ENCODE results near the gene PHF13. TPM values are rescaled to one million over a fixed set of nuclear protein-coding genes. Genes with fewer than 3 reads are reported as not detected.
A peak's percentile ranks its signal among the peaks of the same experiment; 100 is the strongest.

PHF13 gene
- total and polyA plus RNA-seq, 9 of the 15 experiments (the other 6 are each of a cell fraction or from before 2014, with no cell fraction given): 1.8 to 36.1 (median 11.7) TPM

DNA sequence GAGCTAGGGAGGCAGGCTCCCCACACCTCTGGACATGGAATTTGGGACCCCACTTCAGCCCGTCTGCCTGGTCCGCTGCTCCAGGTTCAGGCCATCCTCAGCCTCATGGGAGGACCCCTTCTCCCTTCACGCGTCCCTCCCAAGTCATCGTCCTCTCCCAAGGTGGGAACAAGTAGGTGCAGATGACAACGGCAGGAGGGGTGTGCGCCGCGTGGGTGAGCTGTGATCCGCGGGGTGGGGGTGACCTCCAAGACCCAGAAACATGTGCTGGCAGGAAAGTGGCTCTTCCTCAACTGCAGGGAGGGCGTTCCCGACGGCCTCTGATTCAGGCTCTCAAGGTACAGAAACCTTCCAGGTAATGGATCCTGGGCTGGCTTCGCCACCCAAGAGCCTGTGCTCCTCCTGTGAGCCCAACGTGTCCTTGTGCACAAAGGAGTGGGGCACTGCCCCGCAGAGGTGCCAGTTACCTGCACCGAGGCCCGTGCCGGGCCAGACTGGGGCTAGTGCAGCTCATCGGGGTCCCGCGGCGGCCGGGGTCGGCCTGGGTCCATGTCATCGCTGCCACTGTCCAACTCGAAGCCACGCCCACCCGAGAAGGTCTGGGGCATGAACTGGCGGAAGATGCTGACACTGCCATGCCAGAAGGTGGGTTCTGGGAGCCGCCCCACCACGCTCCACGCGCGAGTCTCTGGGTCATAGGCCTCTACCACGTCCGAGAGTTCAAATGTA lies 20.5 kb upstream of the PHF13 start (continued):
- TF ChIP-seq SRSF7 (optimal IDR thresholded peaks at IDR 0.05; ENCODE audit: low read depth, low read length): no peak
- TF ChIP-seq NFIX (CRISPR knock-in tag; IDR thresholded peaks at IDR 0.05; ENCODE audit: low read depth): no peak
- TF ChIP-seq, protein P1, sequence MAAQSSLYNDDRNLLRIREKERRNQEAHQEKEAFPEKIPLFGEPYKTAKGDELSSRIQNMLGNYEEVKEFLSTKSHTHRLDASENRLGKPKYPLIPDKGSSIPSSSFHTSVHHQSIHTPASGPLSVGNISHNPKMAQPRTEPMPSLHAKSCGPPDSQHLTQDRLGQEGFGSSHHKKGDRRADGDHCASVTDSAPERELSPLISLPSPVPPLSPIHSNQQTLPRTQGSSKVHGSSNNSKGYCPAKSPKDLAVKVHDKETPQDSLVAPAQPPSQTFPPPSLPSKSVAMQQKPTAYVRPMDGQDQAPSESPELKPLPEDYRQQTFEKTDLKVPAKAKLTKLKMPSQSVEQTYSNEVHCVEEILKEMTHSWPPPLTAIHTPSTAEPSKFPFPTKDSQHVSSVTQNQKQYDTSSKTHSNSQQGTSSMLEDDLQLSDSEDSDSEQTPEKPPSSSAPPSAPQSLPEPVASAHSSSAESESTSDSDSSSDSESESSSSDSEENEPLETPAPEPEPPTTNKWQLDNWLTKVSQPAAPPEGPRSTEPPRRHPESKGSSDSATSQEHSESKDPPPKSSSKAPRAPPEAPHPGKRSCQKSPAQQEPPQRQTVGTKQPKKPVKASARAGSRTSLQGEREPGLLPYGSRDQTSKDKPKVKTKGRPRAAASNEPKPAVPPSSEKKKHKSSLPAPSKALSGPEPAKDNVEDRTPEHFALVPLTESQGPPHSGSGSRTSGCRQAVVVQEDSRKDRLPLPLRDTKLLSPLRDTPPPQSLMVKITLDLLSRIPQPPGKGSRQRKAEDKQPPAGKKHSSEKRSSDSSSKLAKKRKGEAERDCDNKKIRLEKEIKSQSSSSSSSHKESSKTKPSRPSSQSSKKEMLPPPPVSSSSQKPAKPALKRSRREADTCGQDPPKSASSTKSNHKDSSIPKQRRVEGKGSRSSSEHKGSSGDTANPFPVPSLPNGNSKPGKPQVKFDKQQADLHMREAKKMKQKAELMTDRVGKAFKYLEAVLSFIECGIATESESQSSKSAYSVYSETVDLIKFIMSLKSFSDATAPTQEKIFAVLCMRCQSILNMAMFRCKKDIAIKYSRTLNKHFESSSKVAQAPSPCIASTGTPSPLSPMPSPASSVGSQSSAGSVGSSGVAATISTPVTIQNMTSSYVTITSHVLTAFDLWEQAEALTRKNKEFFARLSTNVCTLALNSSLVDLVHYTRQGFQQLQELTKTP (IDR thresholded peaks at IDR 0.05; ENCODE audit: low read depth in 1 of 2, partially characterized antibody in 2 of 2): no peak
- TF ChIP-seq HNRNPK (IDR thresholded peaks at IDR 0.05; ENCODE audit: low read depth, low read length, poor library complexity, severe bottlenecking): no peak
- TF ChIP-seq RBFOX2 (IDR thresholded peaks at IDR 0.05; ENCODE audit: low read depth, low read length): peak; percentile 56
- TF ChIP-seq HDAC8 (tag; IDR thresholded peaks at IDR 0.05): no peak
- no peak for TF ChIP-seq TBP (optimal IDR thresholded peaks at IDR 0.05; ENCODE audit: low read depth, low read length)
- peak; percentile 69 for TF ChIP-seq POLR2G (IDR thresholded peaks at IDR 0.05; ENCODE audit: low read depth, low read length)
- no peak for TF ChIP-seq BCL6 (CRISPR knock-in tag; IDR thresholded peaks at IDR 0.05)
- no peak for TF ChIP-seq ZNF449 (CRISPR knock-in tag; IDR thresholded peaks at IDR 0.05)
- no peak for TF ChIP-seq XRCC3 (IDR thresholded peaks at IDR 0.05)
- TF ChIP-seq, protein P2, sequence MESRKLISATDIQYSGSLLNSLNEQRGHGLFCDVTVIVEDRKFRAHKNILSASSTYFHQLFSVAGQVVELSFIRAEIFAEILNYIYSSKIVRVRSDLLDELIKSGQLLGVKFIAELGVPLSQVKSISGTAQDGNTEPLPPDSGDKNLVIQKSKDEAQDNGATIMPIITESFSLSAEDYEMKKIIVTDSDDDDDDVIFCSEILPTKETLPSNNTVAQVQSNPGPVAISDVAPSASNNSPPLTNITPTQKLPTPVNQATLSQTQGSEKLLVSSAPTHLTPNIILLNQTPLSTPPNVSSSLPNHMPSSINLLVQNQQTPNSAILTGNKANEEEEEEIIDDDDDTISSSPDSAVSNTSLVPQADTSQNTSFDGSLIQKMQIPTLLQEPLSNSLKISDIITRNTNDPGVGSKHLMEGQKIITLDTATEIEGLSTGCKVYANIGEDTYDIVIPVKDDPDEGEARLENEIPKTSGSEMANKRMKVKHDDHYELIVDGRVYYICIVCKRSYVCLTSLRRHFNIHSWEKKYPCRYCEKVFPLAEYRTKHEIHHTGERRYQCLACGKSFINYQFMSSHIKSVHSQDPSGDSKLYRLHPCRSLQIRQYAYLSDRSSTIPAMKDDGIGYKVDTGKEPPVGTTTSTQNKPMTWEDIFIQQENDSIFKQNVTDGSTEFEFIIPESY (CRISPR knock-in tag; IDR thresholded peaks at IDR 0.05): no peak
- TF ChIP-seq, protein P3, sequence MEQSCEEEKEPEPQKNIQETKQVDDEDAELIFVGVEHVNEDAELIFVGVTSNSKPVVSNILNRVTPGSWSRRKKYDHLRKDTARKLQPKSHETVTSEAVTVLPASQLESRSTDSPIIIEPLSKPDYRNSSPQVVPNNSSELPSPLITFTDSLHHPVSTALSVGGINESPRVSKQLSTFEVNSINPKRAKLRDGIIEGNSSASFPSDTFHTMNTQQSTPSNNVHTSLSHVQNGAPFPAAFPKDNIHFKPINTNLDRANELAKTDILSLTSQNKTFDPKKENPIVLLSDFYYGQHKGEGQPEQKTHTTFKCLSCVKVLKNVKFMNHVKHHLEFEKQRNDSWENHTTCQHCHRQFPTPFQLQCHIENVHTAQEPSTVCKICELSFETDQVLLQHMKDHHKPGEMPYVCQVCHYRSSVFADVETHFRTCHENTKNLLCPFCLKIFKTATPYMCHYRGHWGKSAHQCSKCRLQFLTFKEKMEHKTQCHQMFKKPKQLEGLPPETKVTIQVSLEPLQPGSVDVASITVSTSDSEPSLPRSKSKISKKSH (CRISPR knock-in tag; IDR thresholded peaks at IDR 0.05): no peak
- TF ChIP-seq RHOXF2B (CRISPR knock-in tag; conservative IDR thresholded peaks at IDR 0.05): no peak
- no peak for TF ChIP-seq KAT2B (IDR thresholded peaks at IDR 0.05; ENCODE audit: low read depth, low read length)
- no peak for TF ChIP-seq TEAD1 (CRISPR knock-in tag; IDR thresholded peaks at IDR 0.05)

Data from K562 (cell line).